Prostate gland (tissue), 2 donors: Measurements from ENCODE around the gene SERPINA4.

ENCODE experiments used
- CTCF ChIP-seq, 4 experiments: fragments of 200-600 bp in 2 of 4; fragments of 450-650 bp in 2 of 4; sonication (generic) in 2 of 4; IDR thresholded peaks; 1 replicate in 3 of 4; 2 replicates in 1 of 4; pipeline ENCODE4 v1.5.1; 2016 to 2019; ENCODE audit warnings: antibody characterized with exemption in 4 of 4, mild to moderate bottlenecking in 2 of 4, moderate library complexity in 2 of 4
- POLR2A ChIP-seq: fragments of 450-650 bp; IDR thresholded peaks from one replicate; pipeline ENCODE4 v1.6.1; 2016; ENCODE audit warnings: antibody characterized with exemption, mild to moderate bottlenecking
- POLR2AphosphoS5 ChIP-seq: sonication (generic); formaldehyde crosslinking; IDR thresholded peaks from one replicate; pipeline ENCODE4 v1.6.1; 2017; ENCODE audit warnings: antibody characterized with exemption

GRCh38 chr14:94581127-94581999, 20.1 kb downstream of the SERPINA4 start, which contains the start of gene SERPINA5:
- no peak for TF ChIP-seq CTCF (IDR thresholded peaks at IDR 0.05)
- no peak for TF ChIP-seq POLR2AphosphoS5
- TF ChIP-seq POLR2A = no peak
